Lower lobe of right lung (tissue), 2 donors: ENCODE data around the gene SKAP2. TPM values are rescaled to one million over a fixed set of nuclear protein-coding genes. Genes with fewer than 3 reads are reported as not detected.

ENCODE experiments used
- ATAC-seq, 2 donors: fragments of 200-7000 bp; cut with Tn5 transposase; one replicate each; pipeline ENCODE4 v1.9.1; 2020 to 2022; ENCODE audit warnings: mild to moderate bottlenecking in 2 of 2, moderate library complexity in 2 of 2
- DNase-seq: peaks from one replicate; pipeline ENCODE4 v3.0.0-alpha.2; 2020
- H3K27ac ChIP-seq: fragments of 200-600 bp; one replicate; pipeline ENCODE4 v1.8.0; 2022
- H3K27me3 ChIP-seq: fragments of 200-600 bp; one replicate; pipeline ENCODE4 v1.8.0; 2022; ENCODE audit warnings: low read depth
- H3K36me3 ChIP-seq: fragments of 200-600 bp; one replicate; pipeline ENCODE4 v1.8.0; 2022; ENCODE audit warnings: mild to moderate bottlenecking
- H3K4me1 ChIP-seq: fragments of 200-600 bp; one replicate; pipeline ENCODE4 v1.8.0; 2022
- H3K4me3 ChIP-seq: fragments of 200-600 bp; one replicate; pipeline ENCODE4 v1.8.0; 2022; ENCODE audit warnings: mild to moderate bottlenecking
- H3K9me3 ChIP-seq: fragments of 200-600 bp; one replicate; pipeline ENCODE4 v1.8.0; 2022
- CTCF ChIP-seq: fragments of 200-600 bp; IDR thresholded peaks from one replicate; pipeline ENCODE4 v1.8.0; 2022; ENCODE audit warnings: antibody characterized with exemption, mild to moderate bottlenecking
- intact Hi-C: fragments of 100-400 bp; cut with DNase I; formaldehyde crosslinking; loops from one replicate; pipeline ENCODE4 v1.11.0; 2022
- total RNA-seq: library from RNA; stranded (reverse); fragmentation: NEBNext Ultra II Directional; extraction: Animal tissue kit (Norgen Biotek cat#: 25700); gene quantifications from one replicate; pipeline ENCODE4 v1.2.1, GENCODE V29; 2021
- donor health status: DM: no; HTN: yes; CAD: no; lungs with severe emphysema.

SKAP2 gene
- total RNA-seq, 1 donor from 2014 or later = 75.0 TPM

- H3K27me3 ChIP-seq = no peaks in the 10 kb centered on the region
- DNase-seq (no peak), ATAC-seq (no peak)
- H3K36me3 ChIP-seq = no peaks in the 10 kb centered on the region
- TF ChIP-seq CTCF = no peak
- H3K27ac ChIP-seq = no peak overlapping the region
- no peaks in the 10 kb centered on the region for H3K9me3 ChIP-seq
- peaks cover 17% of the 10 kb centered on the region for H3K4me1 ChIP-seq
- H3K4me3 ChIP-seq = no peak overlapping the region
- intact Hi-C loops = no loop called here
Observed at GRCh38 chr7:26670290-26670689, 194.1 kb downstream of the SKAP2 start.

GRCh38 chr7:26668821-26669220 is 195.6 kb downstream of the SKAP2 start:
- no peak for DNase-seq
- TF ChIP-seq CTCF = no peak
- no peak for ATAC-seq
- intact Hi-C loops = loop anchor here (5.0 kb wide), 1 partner anchor 292 kb away; no protein-coding TSS in a partner anchor
- Histone ChIP-seq H3K27me3 (no peaks in the 10 kb centered on the region), H3K4me3 (no peak overlapping the region), H3K4me1 (peaks cover 24% of the 10 kb centered on the region), H3K36me3 (no peaks in the 10 kb centered on the region), H3K27ac (no peak overlapping the region), H3K9me3 (no peaks in the 10 kb centered on the region)

GRCh38 chr7:26667514-26668133 is 196.8 kb downstream of the SKAP2 start:
- peak; percentile 79 for TF ChIP-seq CTCF
- no peak overlapping the region for H3K4me3 ChIP-seq
- intact Hi-C loops = loop anchor here (5.0 kb wide), 1 partner anchor 290 kb away; no protein-coding TSS in a partner anchor

GRCh38 chr7:26664735-26665416 is 199.5 kb downstream of the SKAP2 start:
- H3K4me1 ChIP-seq = peaks cover 24% of the 10 kb centered on the region
- intact Hi-C loops = loop anchor here (5.0 kb wide), 1 partner anchor 288 kb away; no protein-coding TSS in a partner anchor
- no peak for DNase-seq
- no peaks in the 10 kb centered on the region for H3K36me3 ChIP-seq
- no peak for TF ChIP-seq CTCF
- H3K9me3 ChIP-seq = no peaks in the 10 kb centered on the region
- H3K27ac ChIP-seq = peak overlapping the region; percentile 27
- no peaks in the 10 kb centered on the region for H3K27me3 ChIP-seq
- peak overlapping the region; percentile 21 for H3K4me3 ChIP-seq
- peak; percentile 76 to 89 for ATAC-seq

More at GRCh38 chr7:26667514-26668133, 196.8 kb downstream of the SKAP2 start:
- Histone ChIP-seq H3K4me1 (peaks cover 24% of the 10 kb centered on the region), H3K9me3 (no peaks in the 10 kb centered on the region), H3K27me3 (no peaks in the 10 kb centered on the region), H3K27ac (no peak overlapping the region), H3K36me3 (no peaks in the 10 kb centered on the region)
- DNase-seq = no peak
- ATAC-seq = peak; percentile 76 to 85

GRCh38 chr7:26664274-26664673 is 200.1 kb downstream of the SKAP2 start:
- H3K4me1 ChIP-seq = peaks cover 24% of the 10 kb centered on the region
- TF ChIP-seq CTCF = no peak
- no peak overlapping the region for H3K4me3 ChIP-seq
- H3K36me3 ChIP-seq = no peaks in the 10 kb centered on the region
- no peaks in the 10 kb centered on the region for H3K9me3 ChIP-seq
- no peak for ATAC-seq
- intact Hi-C loops = no loop called here
- H3K27me3 ChIP-seq = no peaks in the 10 kb centered on the region
- no peak for DNase-seq
- H3K27ac ChIP-seq = no peak overlapping the region
